Choroid plexus epithelial cell (primary cell): ENCODE data around the gene GPRASP2.
A peak's percentile ranks its signal among the peaks of the same experiment; 100 is the strongest.
"Not testable (repeated sequence)": the region's sequence is repeated elsewhere in the genome, so short reads cannot be mapped to it uniquely, and the experiment has no call there.

Source experiments
- DNase-seq: peaks from one replicate; pipeline ENCODE4 v3.0.0-alpha.2; 2010; ENCODE audit warnings: low read depth
- H3K4me3 ChIP-seq: 2 replicates; pipeline ENCODE4 v1.5.1; 2011; ENCODE audit warnings: low read depth, mild to moderate bottlenecking, control low read depth, low read length, moderate library complexity
- TF ChIP-seq, protein P1 (sequence below): conservative IDR thresholded peaks from 2 replicates; pipeline ENCODE4 v1.5.1; 2011; ENCODE audit warnings: low read depth, mild to moderate bottlenecking, control low read depth, inconsistent platforms, low read length, moderate library complexity

GPRASP2 gene

DNA sequence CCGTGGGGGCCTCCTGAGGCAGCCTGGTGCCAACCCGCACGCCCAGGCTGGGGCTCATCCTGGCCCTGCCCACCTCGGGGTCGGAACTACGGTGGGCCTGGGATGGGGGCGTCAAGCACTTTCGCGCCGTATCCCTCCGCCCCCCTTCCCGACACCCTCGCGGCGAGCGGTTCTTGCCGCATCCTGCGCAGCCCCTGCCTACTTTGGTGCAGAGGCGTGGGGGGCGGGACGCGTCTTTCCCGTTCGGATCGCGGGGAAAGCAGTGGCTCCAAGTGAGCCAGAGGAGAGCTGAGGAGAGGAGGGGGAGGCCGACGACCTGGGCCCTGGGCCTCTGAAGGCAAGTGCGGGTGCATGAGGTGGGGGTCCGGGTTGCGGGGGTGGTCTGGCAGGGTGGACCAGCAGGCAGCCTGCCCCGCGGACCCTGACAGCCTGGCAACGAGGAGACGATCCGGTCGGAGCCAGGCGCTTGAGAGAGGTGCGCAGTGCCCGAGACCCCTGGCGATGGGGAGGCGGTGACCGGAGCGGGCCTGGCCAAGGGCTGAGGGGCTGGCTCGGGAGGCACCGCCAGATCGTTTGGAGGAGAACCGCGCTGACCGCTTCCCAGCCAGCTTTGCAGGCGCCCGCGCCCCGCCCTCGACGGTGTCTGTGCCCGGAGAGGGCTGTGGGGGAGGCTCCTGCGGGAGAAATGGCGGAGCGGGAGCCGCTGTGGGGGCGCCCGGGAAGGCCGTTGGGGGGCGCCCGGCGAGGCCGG is at the start of gene GPRASP2:
Gene GPRASP2, plus strand, starts transcription at position 233 of the 751 bp plus-strand sequence. CDS start 2,422 bp downstream, outside the sequence.
- no peak for DNase-seq
- TF ChIP-seq, protein P1, sequence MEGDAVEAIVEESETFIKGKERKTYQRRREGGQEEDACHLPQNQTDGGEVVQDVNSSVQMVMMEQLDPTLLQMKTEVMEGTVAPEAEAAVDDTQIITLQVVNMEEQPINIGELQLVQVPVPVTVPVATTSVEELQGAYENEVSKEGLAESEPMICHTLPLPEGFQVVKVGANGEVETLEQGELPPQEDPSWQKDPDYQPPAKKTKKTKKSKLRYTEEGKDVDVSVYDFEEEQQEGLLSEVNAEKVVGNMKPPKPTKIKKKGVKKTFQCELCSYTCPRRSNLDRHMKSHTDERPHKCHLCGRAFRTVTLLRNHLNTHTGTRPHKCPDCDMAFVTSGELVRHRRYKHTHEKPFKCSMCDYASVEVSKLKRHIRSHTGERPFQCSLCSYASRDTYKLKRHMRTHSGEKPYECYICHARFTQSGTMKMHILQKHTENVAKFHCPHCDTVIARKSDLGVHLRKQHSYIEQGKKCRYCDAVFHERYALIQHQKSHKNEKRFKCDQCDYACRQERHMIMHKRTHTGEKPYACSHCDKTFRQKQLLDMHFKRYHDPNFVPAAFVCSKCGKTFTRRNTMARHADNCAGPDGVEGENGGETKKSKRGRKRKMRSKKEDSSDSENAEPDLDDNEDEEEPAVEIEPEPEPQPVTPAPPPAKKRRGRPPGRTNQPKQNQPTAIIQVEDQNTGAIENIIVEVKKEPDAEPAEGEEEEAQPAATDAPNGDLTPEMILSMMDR, result no peak
- peak within 1 kb of the TSS; percentile 63 for H3K4me3 ChIP-seq

DNA sequence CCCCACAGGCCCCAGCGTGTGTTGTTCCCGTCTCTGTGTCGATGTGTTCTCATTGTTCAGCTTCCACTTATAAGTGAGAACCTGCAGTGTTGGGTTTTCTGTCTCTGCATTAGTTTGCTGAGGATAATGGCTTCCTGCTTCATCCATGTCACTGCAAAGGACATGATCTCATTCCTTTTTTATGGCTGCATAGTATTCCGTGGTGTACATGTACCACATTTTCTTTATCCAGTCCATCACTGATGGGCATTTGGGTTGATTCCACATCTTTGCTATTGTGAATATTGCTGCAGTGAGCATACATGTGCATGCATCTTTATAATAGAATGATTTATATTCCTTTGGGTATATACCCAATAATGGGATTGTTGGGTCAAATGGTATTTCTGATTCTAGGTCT is 48.4 kb upstream of the GPRASP2 start:
- not testable (repeated sequence) for H3K4me3 ChIP-seq, DNase-seq

DNA sequence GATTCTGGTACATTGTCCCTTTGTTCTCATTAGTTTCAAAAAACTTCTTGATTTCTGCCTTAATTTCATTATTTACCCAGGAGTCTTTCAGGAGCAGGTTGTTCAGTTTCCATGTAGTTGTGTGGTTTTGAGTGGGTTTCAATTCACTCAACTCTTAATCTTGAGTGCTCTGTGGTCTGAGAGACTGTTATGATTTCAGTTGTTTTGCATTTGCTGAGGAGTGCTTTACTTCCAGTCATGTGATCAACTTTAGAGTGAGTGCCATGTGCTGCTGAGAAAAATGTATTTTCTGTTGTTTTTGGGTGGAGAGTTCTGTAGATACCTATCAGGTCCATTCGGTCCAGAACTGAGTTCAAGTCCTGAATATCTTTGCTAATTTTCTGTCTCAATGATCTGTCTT is 45.2 kb upstream of the GPRASP2 start:
- DNase-seq, H3K4me3 ChIP-seq: not testable (repeated sequence)

DNA sequence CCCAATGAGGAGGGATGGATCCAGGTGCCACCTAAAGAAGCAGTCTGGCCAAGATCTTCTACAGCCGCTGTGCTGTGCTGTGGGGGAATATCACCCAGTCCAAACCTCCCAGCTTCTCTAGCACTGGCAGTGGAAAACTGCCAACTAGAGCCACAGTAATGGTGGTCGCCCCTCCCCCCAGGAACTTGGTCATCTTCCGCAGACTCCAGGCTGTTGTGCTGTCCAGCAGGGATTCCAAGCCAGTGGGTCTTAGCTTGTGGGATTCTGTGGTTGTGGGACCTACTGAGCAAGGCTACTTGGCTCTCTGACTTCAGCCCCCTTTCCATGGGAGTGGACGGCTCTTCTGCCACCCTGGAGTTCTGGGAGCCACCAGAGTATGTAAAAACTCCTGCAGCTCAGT is 42.7 kb upstream of the GPRASP2 start:
- no peak overlapping the region for H3K4me3 ChIP-seq
- no peak for DNase-seq
- TF ChIP-seq, protein P1, result no peak

DNA sequence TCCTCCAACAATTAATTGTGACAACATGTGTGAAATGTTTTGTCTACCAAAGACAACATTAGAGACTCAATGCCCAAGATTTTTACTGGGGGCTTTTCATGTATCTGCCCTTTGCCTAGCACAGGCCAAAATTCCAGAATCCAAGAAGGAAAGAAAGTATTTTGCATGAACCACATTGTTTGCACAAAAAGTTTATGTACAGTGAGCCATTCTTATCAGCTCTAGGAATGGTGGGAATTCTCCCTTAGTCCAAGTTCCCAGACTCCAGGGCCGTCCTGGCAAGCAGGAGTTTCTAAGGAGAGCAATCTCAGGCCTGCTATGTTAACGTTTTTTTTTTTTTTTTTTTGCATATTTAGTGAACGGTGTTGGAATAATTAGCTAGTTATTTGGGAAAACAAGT is 39.4 kb upstream of the GPRASP2 start:
- H3K4me3 ChIP-seq, result no peak overlapping the region
- TF ChIP-seq, protein P1, result no peak
- no peak for DNase-seq

DNA sequence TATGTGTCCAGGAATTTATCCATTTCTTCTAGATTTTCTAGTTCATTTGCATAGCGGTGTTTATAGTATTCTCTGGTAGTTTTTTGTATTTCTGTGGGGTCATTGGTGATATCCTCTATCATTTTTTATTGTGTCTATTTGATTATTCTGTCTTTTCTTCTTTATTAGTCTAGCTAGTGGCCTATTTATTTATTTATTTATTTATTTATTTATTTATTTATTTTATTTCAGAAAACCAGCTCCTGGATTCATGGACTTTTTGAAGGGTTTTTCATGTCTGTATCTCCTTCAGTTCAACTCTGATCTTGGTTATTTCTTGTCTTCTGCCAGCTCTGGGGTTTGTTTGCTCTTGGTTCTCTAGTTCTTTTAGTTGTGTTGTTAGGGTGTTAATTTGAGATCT is 34.8 kb upstream of the GPRASP2 start:
- not testable (repeated sequence) for H3K4me3 ChIP-seq

DNA sequence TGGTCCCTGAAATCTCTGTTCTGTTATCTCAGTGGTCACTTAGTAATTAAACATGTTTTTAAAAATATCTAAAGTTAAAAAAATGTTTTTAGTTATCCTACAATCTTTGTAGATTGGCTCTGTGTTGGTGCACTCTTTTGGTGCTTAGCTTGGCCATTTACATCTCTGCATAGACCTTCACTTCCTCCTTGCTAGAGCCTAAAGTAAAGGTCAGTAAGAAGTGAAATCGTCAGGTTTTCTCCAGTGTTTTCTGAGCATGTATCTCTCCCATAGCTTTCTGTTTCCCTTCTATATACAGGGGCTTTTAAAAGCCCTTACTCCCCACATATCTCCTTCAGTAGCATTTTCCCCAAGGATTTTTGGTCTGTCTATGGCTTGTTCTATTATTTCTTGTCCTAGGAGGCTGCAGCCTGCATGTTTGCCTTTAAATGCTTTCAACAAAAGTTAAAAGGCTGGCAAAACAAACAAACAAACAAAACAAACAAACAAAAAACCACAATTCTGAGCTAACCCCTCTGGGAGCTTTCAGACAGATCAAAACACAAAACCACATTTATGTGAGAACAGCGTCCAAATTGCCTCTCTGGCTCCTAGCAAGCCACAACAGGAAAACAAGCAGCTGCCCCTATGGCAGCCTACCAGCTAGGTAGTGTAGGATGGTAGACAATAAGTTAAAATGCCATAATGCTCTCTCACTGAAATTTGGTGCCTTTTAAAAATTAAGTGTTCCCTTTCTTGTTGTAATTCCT is 27.3 kb upstream of the GPRASP2 start:
- no peak for DNase-seq
- no peak overlapping the region for H3K4me3 ChIP-seq
- TF ChIP-seq, protein P1, result no peak

More for the DNA sequence above, 34.8 kb upstream of the GPRASP2 start:
- DNase-seq, result not testable (repeated sequence)

DNA sequence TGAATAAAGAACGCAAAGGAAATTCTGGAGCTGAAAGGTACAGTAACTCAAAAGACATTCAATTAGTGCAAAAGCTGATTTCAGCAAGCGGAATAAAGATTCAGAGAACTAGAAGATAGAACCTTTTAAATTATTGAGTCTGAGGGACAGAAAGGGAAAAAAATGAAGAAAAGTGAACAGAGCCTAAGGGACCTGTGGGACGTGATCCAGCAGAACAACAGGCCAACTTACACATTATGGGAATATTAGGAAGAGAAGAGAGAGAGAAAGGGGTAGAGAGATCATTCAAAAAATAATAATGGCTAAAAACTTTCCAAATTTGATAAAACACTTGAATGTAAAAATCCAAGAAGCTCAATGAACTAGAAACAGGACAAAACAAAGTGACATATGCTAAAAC is 17.5 kb upstream of the GPRASP2 start:
- DNase-seq, result no peak
- TF ChIP-seq, protein P1, result no peak
- no peak overlapping the region for H3K4me3 ChIP-seq
